OCI-LY1 (cell line): Measurements from ENCODE around the gene VHLL.

Source experiments
- H2AFZ ChIP-seq: fragments of 200-600 bp; sonication (generic), shearing (Covaris generic); 2 replicates; pipeline ENCODE4 v1.6.0; 2014; ENCODE audit warnings: antibody characterized with exemption, mild to moderate bottlenecking, low read length
- H3F3A ChIP-seq: fragments of 200-600 bp; sonication (generic), shearing (Covaris generic); 2 replicates; pipeline ENCODE4 v1.6.0; 2014; ENCODE audit warnings: mild to moderate bottlenecking, antibody characterized with exemption, low read length, moderate library complexity; ENCODE audit not compliant: insufficient read depth
- H3K27ac ChIP-seq: fragments of 200-600 bp; sonication (generic); 2 replicates; pipeline ENCODE4 v1.5.1; 2014; ENCODE audit warnings: low read length, mixed run types, mild to moderate bottlenecking, low read depth; ENCODE audit not compliant: poor library complexity, severe bottlenecking
- H3K27me3 ChIP-seq: fragments of 200-600 bp; sonication (generic); 2 replicates; pipeline ENCODE4 v1.6.0; 2014; ENCODE audit warnings: antibody characterized with exemption, mild to moderate bottlenecking, low read length, moderate library complexity; ENCODE audit not compliant: insufficient read depth
- H3K36me3 ChIP-seq: fragments of 200-600 bp; sonication (generic); 2 replicates; pipeline ENCODE4 v1.6.1; 2014; ENCODE audit warnings: mild to moderate bottlenecking, antibody characterized with exemption, low read length, moderate library complexity, mixed read lengths; ENCODE audit not compliant: insufficient read depth
- H3K4me1 ChIP-seq: fragments of 200-600 bp; sonication (generic); 2 replicates; pipeline ENCODE4 v1.5.1; 2014; ENCODE audit warnings: mild to moderate bottlenecking, low read length, moderate library complexity; ENCODE audit not compliant: insufficient read depth, severe bottlenecking
- H3K4me2 ChIP-seq: fragments of 200-600 bp; sonication (generic), shearing (Covaris generic); 2 replicates; pipeline ENCODE4 v1.6.1; 2014; ENCODE audit warnings: low read length
- H3K4me3 ChIP-seq: fragments of 200-600 bp; sonication (generic); 2 replicates; pipeline ENCODE4 v1.5.1; 2014; ENCODE audit warnings: low read length, low read depth, mild to moderate bottlenecking, mixed read lengths; ENCODE audit not compliant: poor library complexity, severe bottlenecking
- H3K79me2 ChIP-seq: fragments of 200-600 bp; shearing (Covaris generic); 2 replicates; pipeline ENCODE4 v1.6.1; 2016; ENCODE audit warnings: mixed run types, low read length, mixed read lengths; ENCODE audit not compliant: insufficient read depth
- H3K9ac ChIP-seq: fragments of 200-600 bp; sonication (generic), shearing (Covaris generic); 2 replicates; pipeline ENCODE4 v1.6.1; 2014; ENCODE audit warnings: mild to moderate bottlenecking, low read length, mixed read lengths
- H3K9me2 ChIP-seq: fragments of 200-600 bp; sonication (generic), shearing (Covaris generic); 2 replicates; pipeline ENCODE4 v1.6.1; 2014; ENCODE audit warnings: low read depth, mild to moderate bottlenecking, low read length, mixed read lengths
- H3K9me3 ChIP-seq: fragments of 200-600 bp; shearing (Covaris generic); 2 replicates; pipeline ENCODE4 v1.6.1; 2014; ENCODE audit warnings: low read length, mixed read lengths
- H4K20me1 ChIP-seq: fragments of 200-600 bp; sonication (generic), shearing (Covaris generic); 2 replicates; pipeline ENCODE4 v1.6.0; 2016; ENCODE audit warnings: mild to moderate bottlenecking, low read length; ENCODE audit not compliant: insufficient read depth
- EZH2 ChIP-seq: fragments of 200-600 bp; sonication (generic), shearing (Covaris generic); IDR thresholded peaks from 2 replicates; pipeline ENCODE4 v1.8.0; 2017; ENCODE audit warnings: borderline replicate concordance, mixed run types, mild to moderate bottlenecking, antibody characterized with exemption, low read length, moderate library complexity, mixed read lengths
- TF ChIP-seq, protein P1 (sequence below): fragments of 200-600 bp; sonication (generic), shearing (Covaris generic); IDR thresholded peaks from 2 replicates; pipeline ENCODE4 v1.5.1; 2017; ENCODE audit warnings: mild to moderate bottlenecking, antibody characterized with exemption, low read length, moderate library complexity, mixed read lengths

VHLL gene

GRCh38 chr1:156310962-156311361 is 11.9 kb upstream of the VHLL start:
- Histone ChIP-seq H3K9me2 (no peaks in the 10 kb centered on the region), H4K20me1 (no peaks in the 10 kb centered on the region), H3K4me2 (no peak overlapping the region), H3K79me2 (no peaks in the 10 kb centered on the region), H3K9me3 (no peaks in the 10 kb centered on the region), H3F3A (no peaks in the 10 kb centered on the region; the same call in 1 of the 2 replicates), H3K36me3 (peaks cover 98% of the 10 kb centered on the region), H3K4me3 (no peak overlapping the region), H3K27ac (no peak overlapping the region), H2AFZ (no peak overlapping the region), H3K27me3 (no peaks in the 10 kb centered on the region), H3K9ac (no peak overlapping the region), H3K4me1 (no peaks in the 10 kb centered on the region)
- no peak for TF ChIP-seq EZH2
- TF ChIP-seq, protein P1, sequence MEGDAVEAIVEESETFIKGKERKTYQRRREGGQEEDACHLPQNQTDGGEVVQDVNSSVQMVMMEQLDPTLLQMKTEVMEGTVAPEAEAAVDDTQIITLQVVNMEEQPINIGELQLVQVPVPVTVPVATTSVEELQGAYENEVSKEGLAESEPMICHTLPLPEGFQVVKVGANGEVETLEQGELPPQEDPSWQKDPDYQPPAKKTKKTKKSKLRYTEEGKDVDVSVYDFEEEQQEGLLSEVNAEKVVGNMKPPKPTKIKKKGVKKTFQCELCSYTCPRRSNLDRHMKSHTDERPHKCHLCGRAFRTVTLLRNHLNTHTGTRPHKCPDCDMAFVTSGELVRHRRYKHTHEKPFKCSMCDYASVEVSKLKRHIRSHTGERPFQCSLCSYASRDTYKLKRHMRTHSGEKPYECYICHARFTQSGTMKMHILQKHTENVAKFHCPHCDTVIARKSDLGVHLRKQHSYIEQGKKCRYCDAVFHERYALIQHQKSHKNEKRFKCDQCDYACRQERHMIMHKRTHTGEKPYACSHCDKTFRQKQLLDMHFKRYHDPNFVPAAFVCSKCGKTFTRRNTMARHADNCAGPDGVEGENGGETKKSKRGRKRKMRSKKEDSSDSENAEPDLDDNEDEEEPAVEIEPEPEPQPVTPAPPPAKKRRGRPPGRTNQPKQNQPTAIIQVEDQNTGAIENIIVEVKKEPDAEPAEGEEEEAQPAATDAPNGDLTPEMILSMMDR, result no peak

DNA sequence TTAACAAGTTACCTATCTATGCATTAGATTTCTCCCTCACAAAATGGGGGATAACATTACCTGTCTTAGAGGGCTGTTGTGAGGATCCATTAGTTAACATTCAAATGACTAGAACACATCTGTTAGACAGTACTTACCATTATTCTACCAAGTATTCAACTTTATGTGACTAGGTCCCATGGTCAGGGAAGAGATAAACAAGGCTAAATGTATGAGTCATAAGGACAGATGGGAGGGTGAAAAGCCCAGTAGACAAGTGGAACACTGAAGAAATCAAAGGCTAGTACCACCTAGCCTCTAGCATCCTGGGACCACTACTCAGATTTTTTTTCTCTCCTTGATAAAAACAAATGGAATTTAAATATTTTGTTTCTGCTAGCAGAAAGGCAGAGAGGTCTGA is 9.0 kb upstream of the VHLL start:
- Histone ChIP-seq H2AFZ (no peak overlapping the region), H3K4me2 (no peak overlapping the region), H4K20me1 (no peaks in the 10 kb centered on the region), H3K9ac (no peak overlapping the region), H3F3A (no peaks in the 10 kb centered on the region), H3K4me3 (no peak overlapping the region), H3K9me2 (no peaks in the 10 kb centered on the region), H3K36me3 (peaks cover 92% of the 10 kb centered on the region), H3K79me2 (no peaks in the 10 kb centered on the region), H3K4me1 (no peaks in the 10 kb centered on the region), H3K27me3 (no peaks in the 10 kb centered on the region), H3K27ac (no peak overlapping the region), H3K9me3 (no peaks in the 10 kb centered on the region)
- no peak for TF ChIP-seq EZH2
- TF ChIP-seq, protein P1, result no peak

GRCh38 chr1:156305215-156305614 is 6.1 kb upstream of the VHLL start:
- no peak overlapping the region for H2AFZ ChIP-seq
- no peaks in the 10 kb centered on the region for H4K20me1 ChIP-seq
- no peaks in the 10 kb centered on the region for H3K27me3 ChIP-seq
- H3K27ac ChIP-seq, result no peak overlapping the region
- no peak overlapping the region for H3K4me2 ChIP-seq
- TF ChIP-seq EZH2, result no peak
- TF ChIP-seq, protein P1, result no peak
- H3K79me2 ChIP-seq, result no peaks in the 10 kb centered on the region
- no peak overlapping the region for H3K4me3 ChIP-seq
- no peaks in the 10 kb centered on the region for H3K9me2 ChIP-seq
- H3K36me3 ChIP-seq, result peaks cover 66% of the 10 kb centered on the region
- no peaks in the 10 kb centered on the region for H3F3A ChIP-seq
- no peak overlapping the region for H3K9ac ChIP-seq
- no peaks in the 10 kb centered on the region for H3K9me3 ChIP-seq
- H3K4me1 ChIP-seq, result no peaks in the 10 kb centered on the region
